OCI-LY3 (cell line): ENCODE data around the gene EXO5.

Experiments
- EZH2phosphoT487 ChIP-seq: fragments of 200-600 bp; shearing (Covaris generic); IDR thresholded peaks from 2 replicates; pipeline ENCODE4 v1.6.1; 2018; ENCODE audit warnings: antibody characterized with exemption, mixed run types, low read depth
- TF ChIP-seq, protein P1 (sequence below): fragments of 200-600, 300-600 bp; sonication (generic); IDR thresholded peaks from 2 replicates; pipeline ENCODE4 v1.5.1; 2014; ENCODE audit warnings: antibody characterized with exemption, low read length, low read depth

DNA sequence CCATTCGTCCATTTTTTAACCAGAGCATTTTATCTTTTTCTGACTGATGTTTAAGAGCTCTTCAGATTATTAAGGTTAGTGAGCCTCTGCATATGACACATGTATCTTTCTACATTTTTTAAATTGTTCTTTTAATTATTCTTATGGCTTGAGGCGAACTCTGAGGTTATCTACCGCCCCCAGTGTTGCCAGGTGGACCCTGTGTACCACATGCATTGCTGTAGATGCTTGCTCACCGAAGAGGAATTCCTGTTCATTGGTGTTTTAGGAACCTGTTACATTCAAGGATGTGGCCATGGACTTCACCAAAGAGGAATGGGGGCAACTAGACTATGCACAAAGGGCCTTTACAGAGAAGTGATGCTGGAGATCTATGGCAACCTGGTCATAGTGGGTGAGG, 54.7 kb downstream of the EXO5 start:
- TF ChIP-seq, protein P1, sequence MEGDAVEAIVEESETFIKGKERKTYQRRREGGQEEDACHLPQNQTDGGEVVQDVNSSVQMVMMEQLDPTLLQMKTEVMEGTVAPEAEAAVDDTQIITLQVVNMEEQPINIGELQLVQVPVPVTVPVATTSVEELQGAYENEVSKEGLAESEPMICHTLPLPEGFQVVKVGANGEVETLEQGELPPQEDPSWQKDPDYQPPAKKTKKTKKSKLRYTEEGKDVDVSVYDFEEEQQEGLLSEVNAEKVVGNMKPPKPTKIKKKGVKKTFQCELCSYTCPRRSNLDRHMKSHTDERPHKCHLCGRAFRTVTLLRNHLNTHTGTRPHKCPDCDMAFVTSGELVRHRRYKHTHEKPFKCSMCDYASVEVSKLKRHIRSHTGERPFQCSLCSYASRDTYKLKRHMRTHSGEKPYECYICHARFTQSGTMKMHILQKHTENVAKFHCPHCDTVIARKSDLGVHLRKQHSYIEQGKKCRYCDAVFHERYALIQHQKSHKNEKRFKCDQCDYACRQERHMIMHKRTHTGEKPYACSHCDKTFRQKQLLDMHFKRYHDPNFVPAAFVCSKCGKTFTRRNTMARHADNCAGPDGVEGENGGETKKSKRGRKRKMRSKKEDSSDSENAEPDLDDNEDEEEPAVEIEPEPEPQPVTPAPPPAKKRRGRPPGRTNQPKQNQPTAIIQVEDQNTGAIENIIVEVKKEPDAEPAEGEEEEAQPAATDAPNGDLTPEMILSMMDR = no peak
- no peak for TF ChIP-seq EZH2phosphoT487
